Colonic mucosa (tissue), 4 donors: Measurements from ENCODE around the gene TWF2. TPM values are rescaled to one million over a fixed set of nuclear protein-coding genes. Genes with fewer than 3 reads are reported as not detected.

Source experiments
- DNase-seq: peaks from one replicate; pipeline ENCODE4 v3.0.0-alpha.2; 2020
- H3K27ac ChIP-seq: fragments of 200-600 bp; one replicate; pipeline ENCODE4 v1.8.0; 2021
- H3K27me3 ChIP-seq: fragments of 200-600 bp; one replicate; pipeline ENCODE4 v1.8.0; 2021
- H3K36me3 ChIP-seq: fragments of 200-600 bp; one replicate; pipeline ENCODE4 v1.8.0; 2021
- H3K4me1 ChIP-seq: fragments of 200-600 bp; one replicate; pipeline ENCODE4 v1.8.0; 2021; ENCODE audit warnings: mild to moderate bottlenecking
- H3K4me3 ChIP-seq: fragments of 200-600 bp; one replicate; pipeline ENCODE4 v1.8.0; 2021
- H3K9ac ChIP-seq, 2 donors: one replicate each; pipeline ENCODE4 v1.7.0; 2013; ENCODE audit warnings: control low read depth in 2 of 2, low read depth in 2 of 2, low read length in 2 of 2
- H3K9me3 ChIP-seq: fragments of 200-600 bp; one replicate; pipeline ENCODE4 v1.8.0; 2021
- CTCF ChIP-seq: fragments of 200-600 bp; IDR thresholded peaks from one replicate; pipeline ENCODE4 v1.8.0; 2022; ENCODE audit warnings: antibody characterized with exemption, mild to moderate bottlenecking
- intact Hi-C: fragments of 100-400 bp; cut with DNase I; formaldehyde crosslinking; loops from one replicate; pipeline ENCODE4 v1.14.1; 2022
- total RNA-seq, 2 donors: library from RNA; stranded (reverse); fragmentation: NEBNext Ultra II Directional in 1 of 2; extraction: Animal tissue kit (Norgen Biotek cat#: 25700) in 1 of 2; gene quantifications; one replicate each; pipeline ENCODE4 v1.2.1, GENCODE V29; 2021
- donor health status: healthy.
- donor health status: DM: no; HTN: no; CAD: no.
- donor health status: DM: no; HTN: no; CAD: no.

TWF2 gene
- total RNA-seq, 2 donors from 2014 or later: 44.2 to 45.0 TPM

GRCh38 chr3:52210550-52211046 lies 28.4 kb downstream of the TWF2 start:
- peaks cover 44% of the 10 kb centered on the region for H3K36me3 ChIP-seq
- no peaks in the 10 kb centered on the region for H3K27me3 ChIP-seq
- peak; percentile 46 for DNase-seq
- no peaks in the 10 kb centered on the region for H3K4me1 ChIP-seq
- intact Hi-C loops: loop anchor here (10.0 kb wide), 1 partner anchor 56 kb away; the partner anchor contains the start of gene POC1A
- H3K9me3 ChIP-seq: no peaks in the 10 kb centered on the region
- H3K9ac ChIP-seq: no peak overlapping the region
- no peak for TF ChIP-seq CTCF
- no peak overlapping the region for H3K4me3 ChIP-seq
- no peak overlapping the region for H3K27ac ChIP-seq

- H3K4me1 ChIP-seq: no peaks in the 10 kb centered on the region
- H3K36me3 ChIP-seq: peaks cover 50% of the 10 kb centered on the region
- H3K27ac ChIP-seq: no peak overlapping the region
- intact Hi-C loops: loop anchor here (10.0 kb wide), 1 partner anchor 55 kb away; the partner anchor contains the start of gene POC1A
- no peak for TF ChIP-seq CTCF
- H3K27me3 ChIP-seq: no peaks in the 10 kb centered on the region
- no peak for DNase-seq
- no peak overlapping the region for H3K4me3 ChIP-seq
- H3K9ac ChIP-seq: peak overlapping the region in 1 of 2 donors; percentile 15
- no peaks in the 10 kb centered on the region for H3K9me3 ChIP-seq
Measured at GRCh38 chr3:52210037-52210436, 28.9 kb downstream of the TWF2 start.

- TF ChIP-seq CTCF: no peak
- Histone ChIP-seq H3K4me1 (no peaks in the 10 kb centered on the region), H3K36me3 (peaks cover 53% of the 10 kb centered on the region), H3K27me3 (no peaks in the 10 kb centered on the region), H3K4me3 (no peak overlapping the region), H3K27ac (no peak overlapping the region), H3K9ac (no peak overlapping the region), H3K9me3 (no peaks in the 10 kb centered on the region)
- intact Hi-C loops: no loop called here
- DNase-seq: no peak
Measured at GRCh38 chr3:52208556-52208955, 30.4 kb downstream of the TWF2 start.

- no peak overlapping the region for H3K9ac ChIP-seq
- H3K36me3 ChIP-seq: peaks cover 50% of the 10 kb centered on the region
- no peak overlapping the region for H3K4me3 ChIP-seq
- DNase-seq: no peak
- no peak for TF ChIP-seq CTCF
- intact Hi-C loops: no loop called here
- no peaks in the 10 kb centered on the region for H3K4me1 ChIP-seq
- H3K9me3 ChIP-seq: no peaks in the 10 kb centered on the region
- H3K27me3 ChIP-seq: no peaks in the 10 kb centered on the region
- no peak overlapping the region for H3K27ac ChIP-seq
Measured at GRCh38 chr3:52205727-52206372, 33.1 kb downstream of the TWF2 start.

GRCh38 chr3:52204337-52205073 lies 34.5 kb downstream of the TWF2 start:
- H3K4me1 ChIP-seq: no peaks in the 10 kb centered on the region
- no peak overlapping the region for H3K27ac ChIP-seq
- no peak for TF ChIP-seq CTCF
- H3K4me3 ChIP-seq: no peak overlapping the region
- intact Hi-C loops: no loop called here
- no peak overlapping the region for H3K9ac ChIP-seq
- H3K36me3 ChIP-seq: peaks cover 47% of the 10 kb centered on the region
- peak; percentile 62 for DNase-seq
- no peaks in the 10 kb centered on the region for H3K27me3 ChIP-seq
- no peaks in the 10 kb centered on the region for H3K9me3 ChIP-seq
